ENCODE data around the gene ABHD8.

- TF ChIP-seq POLR2AphosphoS5 (IDR thresholded peaks at IDR 0.05; ENCODE audit: low read depth, low read length): no peak
- TF ChIP-seq REST (IDR thresholded peaks at IDR 0.05; ENCODE audit: insufficient read depth in 1 of 2, low read depth in 2 of 2, low read length in 2 of 2): no peak
- TF ChIP-seq TAF1 (IDR thresholded peaks at IDR 0.05; ENCODE audit: borderline replicate concordance, insufficient read depth, low read length): no peak
- TF ChIP-seq SIN3A (IDR thresholded peaks at IDR 0.05; ENCODE audit: borderline replicate concordance, insufficient read depth, low read length): no peak
These were observed 2.1 kb downstream of the ABHD8 start for GRCh38 chr19:17300992-17301619.
